ENCODE data around the gene PHF21A. TPM values are rescaled to one million over a fixed set of nuclear protein-coding genes. Genes with fewer than 3 reads are reported as not detected.

PHF21A gene
- total and polyA plus RNA-seq, 2 of the 8 experiments (the other 6 are each of a cell fraction or from before 2014, with no cell fraction given): 17.6 to 40.3 TPM

DNA sequence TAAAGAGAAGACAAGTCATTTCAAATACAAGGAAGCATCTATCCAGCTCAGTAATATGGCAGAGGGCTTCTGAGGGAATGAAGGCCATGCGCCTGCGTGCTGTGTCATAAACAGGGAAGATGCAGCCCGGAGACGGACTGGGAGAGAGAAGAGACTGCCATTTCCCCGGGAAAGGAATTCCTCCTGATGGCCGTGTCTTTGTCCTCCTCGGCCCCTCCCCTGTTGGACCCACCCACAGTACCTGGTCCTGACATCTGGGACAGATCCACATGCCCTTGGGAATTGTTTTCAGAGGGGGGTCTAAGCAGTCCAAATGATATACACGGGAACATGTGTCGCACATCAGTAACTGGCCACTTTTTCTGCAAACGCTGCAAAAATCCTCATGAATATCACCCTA, 183.3 kb downstream of the PHF21A start:
- H3K4ac ChIP-seq (replicated peaks; ENCODE audit: insufficient read length, low read depth, low read length): no peak overlapping the region
- ChIA-PET CTCF (ENCODE audit: partially characterized antibody) (interaction anchor here (2.1 kb wide), 1 partner anchor 69 kb away, joined by 7 read pairs; no protein-coding TSS in a partner anchor), POLR2A (ENCODE audit: partially characterized antibody) (interaction anchor here (1.0 to 13.6 kb wide), 6 partner anchors 8 to 56 kb away, joined by 3 to 115 read pairs (median 3); partner anchors contain the start of gene LARGE2)
- H4K91ac ChIP-seq (replicated peaks; ENCODE audit: insufficient read length, low read length): no peak overlapping the region
- H3K23me2 ChIP-seq (ENCODE audit: low read depth, low read length): no peaks in the 10 kb centered on the region
- H3K27me3 ChIP-seq (replicated peaks in 1 of 4; ENCODE audit: control insufficient read depth in 3 of 4, extremely low read depth in 1 of 4, insufficient read depth in 3 of 4, low read length in 3 of 4): no peaks in the 10 kb centered on the region
- no peaks in the 10 kb centered on the region for H3K79me1 ChIP-seq (ENCODE audit: low read depth, low read length)
- peaks cover 6 to 33% (median 9%) of the 10 kb centered on the region in 4 experiments; a peak in 7 of 8 replicates for H3K36me3 ChIP-seq (ENCODE audit: control insufficient read depth in 2 of 4, insufficient read depth in 4 of 4, low read length in 3 of 4)
- no peak overlapping the region; a peak in 1 of 7 replicates for H3K9ac ChIP-seq (replicated peaks in 1 of 4; ENCODE audit: extremely low read depth in 1 of 4, low read depth in 3 of 4, low read length in 3 of 4)
- H3K4me3 ChIP-seq (ENCODE audit: extremely low read depth in 1 of 4, insufficient read depth in 2 of 4, low read depth in 3 of 4, low read length in 4 of 4): no peak overlapping the region
- no peak overlapping the region for H3K23ac ChIP-seq (ENCODE audit: insufficient read length)
- no peak overlapping the region for H3K56ac ChIP-seq (replicated peaks; ENCODE audit: insufficient read length, low read depth, low read length)
- no peak overlapping the region for H2BK120ac ChIP-seq (replicated peaks; ENCODE audit: low read depth, low read length)
- H2BK12ac ChIP-seq (ENCODE audit: low read depth, low read length): no peak overlapping the region
- no peak overlapping the region for H3K14ac ChIP-seq (ENCODE audit: insufficient read length)
- H4K8ac ChIP-seq (ENCODE audit: extremely low read depth, insufficient read depth, low read length): no peak overlapping the region
- H3K79me2 ChIP-seq (ENCODE audit: control insufficient read depth in 1 of 2, insufficient read depth in 2 of 2, low read length in 2 of 2): no peaks in the 10 kb centered on the region
- H4K20me1 ChIP-seq (replicated peaks in 1 of 2; ENCODE audit: control insufficient read depth in 1 of 2, insufficient read depth in 2 of 2, low read length in 2 of 2): no peaks in the 10 kb centered on the region
- WGBS, 2 experiments (ENCODE audit: extremely low coverage in 1 of 2, insufficient coverage in 1 of 2, insufficient read length in 1 of 2, insufficient replicate concordance in 2 of 2, low coverage in 1 of 2, low lambda C conversion rate in 2 of 2, missing lambda C conversion rate in 1 of 2): 91% methylated on average over 10 of the region's 10 CpGs; no CpG with 5 or more reads in 1 of the 2 experiments
- H2BK20ac ChIP-seq (ENCODE audit: low read length): no peak overlapping the region
- H2BK5ac ChIP-seq (ENCODE audit: low read depth, low read length): no peak overlapping the region
- no peak overlapping the region for H3K4me2 ChIP-seq (ENCODE audit: insufficient read depth in 1 of 2, low read depth in 2 of 2, low read length in 2 of 2)
- H3K9me3 ChIP-seq (ENCODE audit: insufficient read depth in 2 of 2, low read depth in 1 of 2, low read length in 1 of 2): no peaks in the 10 kb centered on the region
- no peak overlapping the region for H3K27ac ChIP-seq (ENCODE audit: low read depth, low read length)
- FAIRE-seq (no peak), DNase-seq (ENCODE audit: low read depth in 1 of 2, low spot score in 2 of 2) (no peak)
- H4K5ac ChIP-seq (ENCODE audit: insufficient read length, low read depth, low read length): no peak overlapping the region
- peaks cover 0 to 5% (median 0%) of the 10 kb centered on the region in 4 experiments; a peak in 1 of 7 replicates for H3K4me1 ChIP-seq (replicated peaks in 1 of 4; ENCODE audit: control insufficient read depth in 3 of 4, insufficient read depth in 4 of 4, low read length in 3 of 4)
- H2BK15ac ChIP-seq (ENCODE audit: low read length): no peak overlapping the region
- no peak overlapping the region for H2AFZ ChIP-seq (ENCODE audit: low read length)
- no peak overlapping the region for H3K18ac ChIP-seq (ENCODE audit: extremely low read depth, low read length)
- no peak overlapping the region for H2AK5ac ChIP-seq (ENCODE audit: low read depth, low read length)
- TF ChIP-seq HDAC6 (IDR thresholded peaks at IDR 0.05; ENCODE audit: low read depth, low read length) (no peak), ZNF274 (IDR thresholded peaks at IDR 0.05; ENCODE audit: borderline replicate concordance, extremely low read depth, low read length) (no peak), SP2 (IDR thresholded peaks at IDR 0.05; ENCODE audit: low read length) (no peak), NRF1 (IDR thresholded peaks at IDR 0.05; ENCODE audit: low read depth, low read length) (no peak), KDM4A (IDR thresholded peaks at IDR 0.05; ENCODE audit: low read depth, low read length, severe bottlenecking) (no peak), CREB1 (IDR thresholded peaks at IDR 0.05) (no peak), GABPA (IDR thresholded peaks at IDR 0.05; ENCODE audit: borderline replicate concordance, insufficient read depth, low read length) (no peak), EGR1 (IDR thresholded peaks at IDR 0.05; ENCODE audit: borderline replicate concordance, low read depth, low read length) (no peak)
- TF ChIP-seq, protein P1, sequence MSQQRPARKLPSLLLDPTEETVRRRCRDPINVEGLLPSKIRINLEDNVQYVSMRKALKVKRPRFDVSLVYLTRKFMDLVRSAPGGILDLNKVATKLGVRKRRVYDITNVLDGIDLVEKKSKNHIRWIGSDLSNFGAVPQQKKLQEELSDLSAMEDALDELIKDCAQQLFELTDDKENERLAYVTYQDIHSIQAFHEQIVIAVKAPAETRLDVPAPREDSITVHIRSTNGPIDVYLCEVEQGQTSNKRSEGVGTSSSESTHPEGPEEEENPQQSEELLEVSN (IDR thresholded peaks at IDR 0.05): no peak
- TF ChIP-seq, protein P2, sequence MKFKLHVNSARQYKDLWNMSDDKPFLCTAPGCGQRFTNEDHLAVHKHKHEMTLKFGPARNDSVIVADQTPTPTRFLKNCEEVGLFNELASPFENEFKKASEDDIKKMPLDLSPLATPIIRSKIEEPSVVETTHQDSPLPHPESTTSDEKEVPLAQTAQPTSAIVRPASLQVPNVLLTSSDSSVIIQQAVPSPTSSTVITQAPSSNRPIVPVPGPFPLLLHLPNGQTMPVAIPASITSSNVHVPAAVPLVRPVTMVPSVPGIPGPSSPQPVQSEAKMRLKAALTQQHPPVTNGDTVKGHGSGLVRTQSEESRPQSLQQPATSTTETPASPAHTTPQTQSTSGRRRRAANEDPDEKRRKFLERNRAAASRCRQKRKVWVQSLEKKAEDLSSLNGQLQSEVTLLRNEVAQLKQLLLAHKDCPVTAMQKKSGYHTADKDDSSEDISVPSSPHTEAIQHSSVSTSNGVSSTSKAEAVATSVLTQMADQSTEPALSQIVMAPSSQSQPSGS (IDR thresholded peaks at IDR 0.05; ENCODE audit: low read length): no peak
- TF ChIP-seq, protein P3, sequence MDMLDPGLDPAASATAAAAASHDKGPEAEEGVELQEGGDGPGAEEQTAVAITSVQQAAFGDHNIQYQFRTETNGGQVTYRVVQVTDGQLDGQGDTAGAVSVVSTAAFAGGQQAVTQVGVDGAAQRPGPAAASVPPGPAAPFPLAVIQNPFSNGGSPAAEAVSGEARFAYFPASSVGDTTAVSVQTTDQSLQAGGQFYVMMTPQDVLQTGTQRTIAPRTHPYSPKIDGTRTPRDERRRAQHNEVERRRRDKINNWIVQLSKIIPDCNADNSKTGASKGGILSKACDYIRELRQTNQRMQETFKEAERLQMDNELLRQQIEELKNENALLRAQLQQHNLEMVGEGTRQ (IDR thresholded peaks at IDR 0.05; ENCODE audit: low read length): no peak
